ENCODE results near the gene SLC13A3.

The SLC13A3 gene

DNA sequence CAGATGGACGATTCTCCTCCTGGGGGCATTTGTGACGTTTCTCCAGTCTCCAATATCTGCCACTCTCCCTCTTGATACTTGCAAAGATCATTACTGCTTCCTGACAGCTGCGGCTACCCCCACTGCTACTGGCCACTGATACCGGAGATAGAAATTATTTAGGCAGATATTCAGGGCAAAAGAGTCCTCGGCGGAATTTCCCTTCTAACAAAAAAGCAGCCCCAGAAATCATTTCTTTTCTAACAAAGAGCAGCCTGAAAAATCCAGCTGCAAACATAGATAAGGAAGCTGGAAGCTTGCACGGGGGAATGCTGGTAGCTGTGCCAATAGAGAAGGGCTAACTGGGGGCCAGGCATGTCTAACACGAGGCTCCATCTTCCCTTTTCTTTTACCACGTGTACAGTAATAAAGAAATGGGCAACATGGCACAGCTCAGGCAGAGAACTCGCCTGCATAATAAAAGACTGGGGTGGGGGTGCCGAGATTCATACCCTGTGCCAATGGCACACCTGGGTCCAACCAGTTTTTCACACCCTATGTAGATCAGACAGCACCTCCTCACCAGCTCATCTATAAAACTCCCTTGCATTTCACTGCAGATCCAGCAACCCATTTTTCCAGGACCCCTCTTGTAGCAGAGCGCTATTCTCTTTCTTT, 31.9 kb upstream of the SLC13A3 start:
- TF ChIP-seq EGR1 (IDR thresholded peaks at IDR 0.05) (no peak), RAD21 (IDR thresholded peaks at IDR 0.05; ENCODE audit: low read depth) (no peak), ZBTB7A (IDR thresholded peaks at IDR 0.05; ENCODE audit: low read depth) (no peak), TEAD4 (IDR thresholded peaks at IDR 0.05) (no peak), TCF12 (IDR thresholded peaks at IDR 0.05; ENCODE audit: low read depth) (no peak), FOXM1 (IDR thresholded peaks at IDR 0.05; ENCODE audit: borderline replicate concordance, low read depth) (no peak), TAF1 (IDR thresholded peaks at IDR 0.05; ENCODE audit: low read depth) (no peak), CREB1 (IDR thresholded peaks at IDR 0.05; ENCODE audit: low read depth) (no peak)
- TF ChIP-seq, protein P1, sequence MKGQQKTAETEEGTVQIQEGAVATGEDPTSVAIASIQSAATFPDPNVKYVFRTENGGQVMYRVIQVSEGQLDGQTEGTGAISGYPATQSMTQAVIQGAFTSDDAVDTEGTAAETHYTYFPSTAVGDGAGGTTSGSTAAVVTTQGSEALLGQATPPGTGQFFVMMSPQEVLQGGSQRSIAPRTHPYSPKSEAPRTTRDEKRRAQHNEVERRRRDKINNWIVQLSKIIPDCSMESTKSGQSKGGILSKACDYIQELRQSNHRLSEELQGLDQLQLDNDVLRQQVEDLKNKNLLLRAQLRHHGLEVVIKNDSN (IDR thresholded peaks at IDR 0.05): no peak
- TF ChIP-seq, protein P2, sequence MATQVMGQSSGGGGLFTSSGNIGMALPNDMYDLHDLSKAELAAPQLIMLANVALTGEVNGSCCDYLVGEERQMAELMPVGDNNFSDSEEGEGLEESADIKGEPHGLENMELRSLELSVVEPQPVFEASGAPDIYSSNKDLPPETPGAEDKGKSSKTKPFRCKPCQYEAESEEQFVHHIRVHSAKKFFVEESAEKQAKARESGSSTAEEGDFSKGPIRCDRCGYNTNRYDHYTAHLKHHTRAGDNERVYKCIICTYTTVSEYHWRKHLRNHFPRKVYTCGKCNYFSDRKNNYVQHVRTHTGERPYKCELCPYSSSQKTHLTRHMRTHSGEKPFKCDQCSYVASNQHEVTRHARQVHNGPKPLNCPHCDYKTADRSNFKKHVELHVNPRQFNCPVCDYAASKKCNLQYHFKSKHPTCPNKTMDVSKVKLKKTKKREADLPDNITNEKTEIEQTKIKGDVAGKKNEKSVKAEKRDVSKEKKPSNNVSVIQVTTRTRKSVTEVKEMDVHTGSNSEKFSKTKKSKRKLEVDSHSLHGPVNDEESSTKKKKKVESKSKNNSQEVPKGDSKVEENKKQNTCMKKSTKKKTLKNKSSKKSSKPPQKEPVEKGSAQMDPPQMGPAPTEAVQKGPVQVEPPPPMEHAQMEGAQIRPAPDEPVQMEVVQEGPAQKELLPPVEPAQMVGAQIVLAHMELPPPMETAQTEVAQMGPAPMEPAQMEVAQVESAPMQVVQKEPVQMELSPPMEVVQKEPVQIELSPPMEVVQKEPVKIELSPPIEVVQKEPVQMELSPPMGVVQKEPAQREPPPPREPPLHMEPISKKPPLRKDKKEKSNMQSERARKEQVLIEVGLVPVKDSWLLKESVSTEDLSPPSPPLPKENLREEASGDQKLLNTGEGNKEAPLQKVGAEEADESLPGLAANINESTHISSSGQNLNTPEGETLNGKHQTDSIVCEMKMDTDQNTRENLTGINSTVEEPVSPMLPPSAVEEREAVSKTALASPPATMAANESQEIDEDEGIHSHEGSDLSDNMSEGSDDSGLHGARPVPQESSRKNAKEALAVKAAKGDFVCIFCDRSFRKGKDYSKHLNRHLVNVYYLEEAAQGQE (IDR thresholded peaks at IDR 0.05; ENCODE audit: low read depth): no peak

DNA sequence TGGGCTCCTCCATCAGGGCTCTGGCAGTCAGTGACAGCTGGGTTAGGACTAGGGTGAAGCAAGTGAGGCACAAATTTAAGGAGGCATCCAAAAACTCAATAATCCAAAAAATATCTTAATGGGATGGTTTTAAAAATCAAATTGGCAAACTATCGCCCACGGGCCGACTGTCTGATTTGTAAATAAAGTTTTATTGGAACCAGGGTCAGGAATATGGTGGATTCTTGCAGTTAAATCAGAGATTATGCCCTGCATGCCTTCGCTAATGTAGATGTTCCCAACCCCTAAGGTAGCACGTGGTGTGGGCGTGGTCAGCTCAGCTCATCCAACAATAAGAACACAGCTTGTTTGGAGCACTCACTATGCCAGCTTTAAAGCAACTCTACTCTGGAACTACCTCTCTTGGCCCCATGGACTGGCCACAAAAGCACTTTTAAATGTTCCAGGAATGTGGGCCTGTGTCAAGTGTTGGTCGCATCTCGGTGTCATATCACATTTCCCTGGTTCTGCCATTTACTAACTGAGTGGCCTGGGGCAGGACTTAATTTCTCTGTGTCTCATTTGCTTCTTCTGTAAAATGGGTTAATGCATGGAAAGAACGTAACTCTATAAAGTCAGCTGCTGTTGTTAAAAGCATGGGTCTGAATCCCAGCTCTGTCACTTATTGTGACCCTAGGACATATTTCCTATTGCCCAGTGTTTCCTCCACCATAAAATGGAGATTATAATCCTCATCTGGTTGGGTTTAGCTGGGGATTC, 31.0 kb upstream of the SLC13A3 start:
- TF ChIP-seq, protein P2 (IDR thresholded peaks at IDR 0.05; ENCODE audit: low read depth): no peak
- TF ChIP-seq ZBTB7A (IDR thresholded peaks at IDR 0.05; ENCODE audit: low read depth) (no peak), TAF1 (IDR thresholded peaks at IDR 0.05; ENCODE audit: low read depth) (no peak), TCF12 (IDR thresholded peaks at IDR 0.05; ENCODE audit: low read depth) (no peak), RAD21 (IDR thresholded peaks at IDR 0.05; ENCODE audit: low read depth) (no peak), CREB1 (IDR thresholded peaks at IDR 0.05; ENCODE audit: low read depth) (no peak), YY1 (IDR thresholded peaks at IDR 0.05; ENCODE audit: low read depth) (no peak), TEAD4 (IDR thresholded peaks at IDR 0.05) (no peak), FOXM1 (IDR thresholded peaks at IDR 0.05; ENCODE audit: borderline replicate concordance, low read depth) (no peak), NFIC (IDR thresholded peaks at IDR 0.05) (no peak), CEBPB (IDR thresholded peaks at IDR 0.05) (no peak), EP300 (IDR thresholded peaks at IDR 0.05; ENCODE audit: borderline replicate concordance) (no peak), EGR1 (IDR thresholded peaks at IDR 0.05) (no peak)
- TF ChIP-seq, protein P1 (IDR thresholded peaks at IDR 0.05): no peak
- TF ChIP-seq, protein P3, sequence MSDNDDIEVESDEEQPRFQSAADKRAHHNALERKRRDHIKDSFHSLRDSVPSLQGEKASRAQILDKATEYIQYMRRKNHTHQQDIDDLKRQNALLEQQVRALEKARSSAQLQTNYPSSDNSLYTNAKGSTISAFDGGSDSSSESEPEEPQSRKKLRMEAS (IDR thresholded peaks at IDR 0.05): no peak

DNA sequence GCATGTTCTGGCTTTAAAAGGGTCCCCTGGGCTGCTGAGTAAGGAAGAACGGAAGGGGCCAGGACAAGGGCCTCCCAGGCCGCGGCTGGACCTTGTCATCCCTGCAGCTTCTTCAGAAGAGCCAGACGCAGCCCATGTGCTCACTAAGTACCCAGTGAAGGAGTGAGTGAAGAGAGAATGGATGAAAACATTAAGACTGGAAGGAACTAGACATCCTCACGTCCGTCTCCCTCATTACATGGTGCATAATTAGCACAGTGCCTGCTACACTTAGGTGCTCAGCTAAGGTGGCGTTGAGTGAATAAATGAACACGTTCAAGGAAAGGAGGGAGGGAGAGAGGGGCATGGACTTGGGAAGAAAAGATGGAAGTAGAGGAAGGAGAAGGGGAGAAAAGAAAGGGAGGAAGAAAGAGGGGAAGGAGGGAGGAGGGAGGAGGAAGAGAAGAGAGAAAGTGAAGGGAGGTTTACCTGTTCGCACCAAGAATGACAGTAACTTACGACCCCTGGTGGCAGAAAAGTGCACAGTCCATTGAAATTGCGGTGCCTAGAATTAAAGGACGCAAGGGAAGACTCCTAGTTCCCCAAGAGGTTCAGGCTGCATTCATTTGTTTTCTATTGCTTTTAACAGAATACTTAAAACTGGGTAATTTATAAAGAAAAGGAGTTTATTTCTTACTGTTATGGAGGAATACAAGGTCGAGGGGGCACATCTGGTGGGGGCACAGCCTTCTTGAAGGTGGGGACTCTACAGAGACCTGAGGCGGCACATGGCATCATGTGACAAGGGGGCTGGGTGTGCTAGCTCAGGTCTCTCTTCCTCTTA, 30.0 kb upstream of the SLC13A3 start:
- peak; percentile 60 for TF ChIP-seq RAD21 (IDR thresholded peaks at IDR 0.05; ENCODE audit: low read depth)
- TF ChIP-seq, protein P2 (IDR thresholded peaks at IDR 0.05; ENCODE audit: low read depth): no peak

DNA sequence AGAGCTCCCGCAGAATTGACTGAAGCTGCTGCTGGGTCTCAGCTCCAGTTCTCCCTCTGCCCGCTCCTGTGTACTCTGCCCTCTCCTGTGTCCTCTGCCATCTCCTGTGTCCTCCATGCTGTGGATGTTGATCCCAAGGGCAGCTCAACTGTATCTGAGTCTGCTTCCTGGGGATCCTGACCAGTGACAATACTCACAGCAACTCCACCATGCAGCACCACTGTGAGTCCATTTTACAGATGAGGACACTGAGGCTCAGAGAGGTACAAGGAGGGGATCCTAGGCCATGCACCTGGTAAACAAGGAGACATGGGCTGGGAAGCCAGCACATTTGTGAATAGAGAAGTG, 29.4 kb upstream of the SLC13A3 start:
- TF ChIP-seq, protein P2 (IDR thresholded peaks at IDR 0.05; ENCODE audit: low read depth): no peak
- TF ChIP-seq TCF12 (IDR thresholded peaks at IDR 0.05; ENCODE audit: low read depth): no peak
- no peak for TF ChIP-seq TAF1 (IDR thresholded peaks at IDR 0.05; ENCODE audit: low read depth)
- no peak for TF ChIP-seq FOXM1 (IDR thresholded peaks at IDR 0.05; ENCODE audit: borderline replicate concordance, low read depth)
- TF ChIP-seq EGR1 (IDR thresholded peaks at IDR 0.05): no peak
- TF ChIP-seq YY1 (IDR thresholded peaks at IDR 0.05; ENCODE audit: low read depth): no peak
- no peak for TF ChIP-seq RAD21 (IDR thresholded peaks at IDR 0.05; ENCODE audit: low read depth)
- TF ChIP-seq TEAD4 (IDR thresholded peaks at IDR 0.05): no peak
- TF ChIP-seq, protein P3 (IDR thresholded peaks at IDR 0.05): no peak
- TF ChIP-seq, protein P1 (IDR thresholded peaks at IDR 0.05): no peak

Data from Ishikawa (cell line).